K562 (cell line): ENCODE results near the gene GAB2. TPM values are rescaled to one million over a fixed set of nuclear protein-coding genes. Genes with fewer than 3 reads are reported as not detected.

Source experiments
- BRD9 ChIP-seq: fragments of 450-650 bp; IDR thresholded peaks from 2 replicates; pipeline ENCODE4 v1.6.1; 2018; ENCODE audit warnings: low read depth; ENCODE audit not compliant: partially characterized antibody
- C11orf30 ChIP-seq: fragments of 450-650 bp; IDR thresholded peaks from 2 replicates; pipeline ENCODE4 v1.6.1; 2016; ENCODE audit warnings: low read depth, mild to moderate bottlenecking
- CBX1 ChIP-seq: sonication (generic); IDR thresholded peaks from 2 replicates; pipeline ENCODE4 v1.6.1; 2016; ENCODE audit warnings: antibody characterized with exemption, low read depth, mild to moderate bottlenecking
- DLX4 ChIP-seq: fragments of 250-450 bp; sonication (Bioruptor Pico); IDR thresholded peaks from 2 replicates; pipeline ENCODE4 v1.6.1; 2021; ENCODE audit warnings: mild to moderate bottlenecking
- E2F6 ChIP-seq, 2 experiments: IDR thresholded peaks; 2 replicates each; pipeline ENCODE4 v1.6.1; 2011; ENCODE audit warnings: borderline replicate concordance in 1 of 2, control low read depth in 1 of 2, low read depth in 1 of 2, low read length in 1 of 2, mild to moderate bottlenecking in 1 of 2, mixed read lengths in 1 of 2, moderate library complexity in 1 of 2; ENCODE audit not compliant: insufficient read depth in 1 of 2, insufficient read length in 1 of 2, poor library complexity in 1 of 2, severe bottlenecking in 1 of 2; ENCODE audit errors: extremely low read depth in 1 of 2
- IFI16 ChIP-seq: fragments of 250-450 bp; sonication (Bioruptor Pico); IDR thresholded peaks from 2 replicates; pipeline ENCODE4 v2.1.2; 2022; ENCODE audit warnings: mild to moderate bottlenecking, inconsistent platforms
- MLX ChIP-seq, 2 experiments: fragments of 450-650 bp in 1 of 2; sonication (generic) in 1 of 2; formaldehyde crosslinking; conservative IDR thresholded peaks; 2 replicates each; pipeline versions ENCODE4 v1.4.0 to v1.8.1; 2020 to 2022; ENCODE audit warnings: mild to moderate bottlenecking in 1 of 2, missing genetic modification reagents in 1 of 2
- PREB ChIP-seq: sonication (generic); formaldehyde crosslinking; IDR thresholded peaks from 2 replicates; pipeline ENCODE4 v1.8.1; 2023; ENCODE audit warnings: mild to moderate bottlenecking, missing genetic modification reagents
- SAP30 ChIP-seq: fragments of 200-600 bp; sonication (generic); IDR thresholded peaks from 2 replicates; pipeline ENCODE4 v1.6.1; 2012; ENCODE audit warnings: borderline replicate concordance, low read depth, mild to moderate bottlenecking, moderate library complexity, low read length, control low read depth, inconsistent platforms; ENCODE audit not compliant: insufficient read depth, poor library complexity, severe bottlenecking
- SFPQ ChIP-seq: fragments of 200-400 bp; formaldehyde crosslinking; IDR thresholded peaks from 2 replicates; pipeline ENCODE4 v1.6.1; 2017; ENCODE audit warnings: mild to moderate bottlenecking, low read depth, low read length, moderate library complexity
- SMAD3 ChIP-seq: fragments of 450-650 bp; formaldehyde crosslinking; conservative IDR thresholded peaks from 2 replicates; pipeline ENCODE4 v1.4.0; 2020; ENCODE audit warnings: mild to moderate bottlenecking
- ZBTB17 ChIP-seq: fragments of 450-650 bp; formaldehyde crosslinking; IDR thresholded peaks from 2 replicates; pipeline ENCODE4 v1.4.0; 2020; ENCODE audit warnings: mild to moderate bottlenecking
- ZEB2 ChIP-seq: fragments of 450-650 bp; IDR thresholded peaks from 2 replicates; pipeline ENCODE4 v1.6.1; 2016
- ZNF253 ChIP-seq: fragments of 250-450 bp; sonication (Bioruptor Pico); conservative IDR thresholded peaks from 2 replicates; pipeline ENCODE4 v1.6.1; 2021; ENCODE audit warnings: mild to moderate bottlenecking
- ZNF280A ChIP-seq: fragments of 450-650 bp; IDR thresholded peaks from 2 replicates; pipeline ENCODE4 v1.6.1; 2018; ENCODE audit warnings: mild to moderate bottlenecking, low read depth; ENCODE audit not compliant: partially characterized antibody
- ZNF449 ChIP-seq: fragments of 250-450 bp; sonication (Bioruptor Pico); IDR thresholded peaks from 2 replicates; pipeline ENCODE4 v1.8.0; 2022; ENCODE audit warnings: moderate library complexity, mild to moderate bottlenecking, inconsistent platforms
- ZNF707 ChIP-seq: fragments of 250-450 bp; sonication (Bioruptor Pico); conservative IDR thresholded peaks from 2 replicates; pipeline ENCODE4 v1.8.0; 2022; ENCODE audit warnings: inconsistent platforms, mild to moderate bottlenecking, moderate library complexity
- polyA plus RNA-seq, 8 experiments: library from polyadenylated mRNA; depleted of rRNA in 4 of 8; stranded (reverse) in 5 of 8; unstranded in 3 of 8; fragments of >200 nt; fragmentation: Nextera tagmentation in 2 of 8; fragmentation: Illumina TruSeq in 1 of 8; extraction: Ambion mirVana in 2 of 8; extraction: Trizol in 1 of 8; gene quantifications; 2 replicates each; pipeline versions ENCODE4 v1.2.1 to v1.2.3, GENCODE V29; 2011 to 2014; ENCODE audit warnings: inconsistent platforms in 1 of 8, missing spikeins in 1 of 8
- total RNA-seq, 7 experiments: library from RNA; depleted of rRNA in 6 of 7; stranded (reverse); fragments of >200 nt in 6 of 7; fragmentation: Illumina TruSeq in 2 of 7; extraction: Trizol in 2 of 7; gene quantifications; 2 replicates each; pipeline versions ENCODE4 v1.2.1 to v1.2.3, GENCODE V29; 2011 to 2021; ENCODE audit warnings: low replicate concordance in 1 of 7

GAB2 gene
- total and polyA plus RNA-seq, 9 of the 15 experiments (the other 6 are each of a cell fraction or from before 2014, with no cell fraction given) = 2.3 to 35.2 (median 16.1) TPM

- TF ChIP-seq ZNF449 (CRISPR knock-in tag) (no peak), ZEB2 (no peak), CBX1 (no peak), C11orf30 (peak; percentile 91), SFPQ (no peak), ZNF280A (no peak), ZNF707 (CRISPR knock-in tag) (no peak), PREB (CRISPR knock-in tag) (no peak), ZNF253 (no peak), ZBTB17 (CRISPR knock-in tag) (no peak), E2F6 (IDR thresholded peaks at IDR 0.05; ENCODE audit: borderline replicate concordance in 1 of 2, extremely low read depth in 1 of 2, insufficient read depth in 1 of 2, insufficient read length in 1 of 2, low read depth in 1 of 2, low read length in 1 of 2, poor library complexity in 1 of 2, severe bottlenecking in 1 of 2) (no peak), DLX4 (CRISPR knock-in tag) (no peak), SAP30 (no peak), SMAD3 (CRISPR knock-in tag) (no peak), IFI16 (no peak), MLX (CRISPR knock-in tag; conservative IDR thresholded peaks at IDR 0.05) (no peak), BRD9 (no peak)
Observed at GRCh38 chr11:78414321-78415051, 3.1 kb downstream of the GAB2 start (continued).
